ENCODE results near the gene SATL1.
"Not testable (repeated sequence)": the region's sequence is repeated elsewhere in the genome, so short reads cannot be mapped to it uniquely, and the experiment has no call there.

The SATL1 gene, protein sequence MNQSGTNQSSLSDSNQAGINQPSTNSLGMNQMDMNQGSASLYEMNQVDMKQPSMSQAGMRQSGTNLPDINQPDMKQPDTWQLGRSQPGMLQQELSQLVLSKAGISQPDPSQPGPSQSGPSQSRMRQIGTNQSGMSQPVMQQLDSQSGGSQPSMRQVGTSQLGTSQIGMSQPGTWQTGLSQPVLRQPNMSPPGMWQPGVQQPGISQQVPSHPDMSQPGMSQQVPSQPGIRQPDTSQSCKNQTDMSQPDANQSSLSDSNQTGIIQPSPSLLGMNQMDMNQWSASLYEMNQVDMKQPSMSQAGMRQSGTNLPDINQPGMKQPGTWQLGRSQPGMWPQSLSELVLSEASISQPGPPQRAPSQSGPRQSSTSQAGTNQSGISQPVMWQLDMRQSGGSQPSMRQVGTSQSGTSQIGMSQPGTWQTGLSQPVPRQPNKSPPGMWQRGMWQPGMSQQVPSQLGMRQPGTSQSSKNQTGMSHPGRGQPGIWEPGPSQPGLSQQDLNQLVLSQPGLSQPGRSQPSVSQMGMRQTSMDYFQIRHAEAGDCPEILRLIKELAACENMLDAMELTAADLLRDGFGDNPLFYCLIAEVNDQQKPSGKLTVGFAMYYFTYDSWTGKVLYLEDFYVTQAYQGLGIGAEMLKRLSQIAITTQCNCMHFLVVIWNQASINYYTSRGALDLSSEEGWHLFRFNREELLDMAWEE

GRCh38 chrX:85243761-85244449 lies at the start of gene SATL1, which contains the start of gene ZNF711:
Gene SATL1, minus strand, starts transcription at chrX:85243779. Its CDS starts 134,811 bp downstream, at chrX:85108968.
Gene ZNF711, plus strand, starts transcription at chrX:85243991. Its CDS starts 3,582 bp downstream, at chrX:85247573.
- DNase-seq, result peak; percentile 3

- DNase-seq, result no peak
Observed at GRCh38 chrX:85288992-85289723, 45.6 kb upstream of the SATL1 start.

DNA sequence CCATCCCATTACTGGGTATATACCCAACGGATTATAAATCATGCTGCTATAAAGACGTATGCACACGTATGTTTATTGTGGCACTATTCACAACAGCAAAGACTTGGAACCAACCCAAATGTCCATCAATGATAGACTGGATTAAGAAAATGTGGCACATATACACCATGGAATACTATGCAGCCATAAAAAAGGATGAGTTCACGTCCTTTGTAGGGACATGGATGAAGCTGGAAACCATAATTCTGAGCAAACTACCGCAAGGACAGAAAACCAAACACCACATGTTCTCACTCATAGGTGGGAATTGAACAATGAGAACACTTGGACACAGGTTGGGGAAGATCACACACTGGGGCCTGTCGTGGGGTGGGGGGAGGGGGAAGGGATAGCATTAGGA lies 41.7 kb upstream of the SATL1 start:
- not testable (repeated sequence) for DNase-seq

DNA sequence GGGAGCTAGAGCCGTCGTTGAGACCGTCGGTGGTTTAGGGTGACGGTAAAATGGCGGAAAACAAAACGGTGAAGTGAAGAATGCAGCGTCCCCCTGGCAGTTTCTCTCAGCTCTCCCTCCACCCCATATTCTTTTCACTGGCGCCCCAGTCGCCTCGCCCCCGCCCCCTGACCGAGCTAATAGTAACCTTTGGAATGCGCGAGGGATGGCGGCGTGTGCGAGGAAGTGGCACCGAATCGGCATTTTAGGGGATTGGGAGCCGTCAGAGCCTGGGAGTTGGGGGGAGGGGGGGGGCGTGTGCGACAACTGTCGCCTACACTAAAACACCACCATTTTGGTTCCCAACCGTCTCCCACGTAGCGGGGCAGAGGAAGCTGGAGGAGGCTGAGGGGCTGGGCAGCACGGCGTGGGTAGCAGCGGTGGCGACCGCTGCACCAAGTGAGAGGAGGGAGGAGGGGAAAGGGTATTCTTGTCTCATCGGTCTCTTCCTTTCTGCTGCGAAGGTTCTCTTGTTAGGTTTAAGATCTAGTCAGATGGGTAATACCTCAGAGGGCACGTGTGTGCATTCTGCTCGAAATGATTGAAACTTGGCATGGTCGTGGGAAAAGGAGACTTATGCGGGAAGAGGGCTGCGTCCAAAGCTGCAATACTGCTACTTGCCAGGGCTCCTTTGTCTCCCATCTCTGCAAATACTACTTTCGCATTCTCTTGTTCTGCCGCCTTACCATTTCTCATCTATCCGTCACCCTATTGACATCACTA lies 1.1 kb upstream of the SATL1 start:
- no peak for DNase-seq

- no peak for DNase-seq
Observed at GRCh38 chrX:85243155-85243554, 424 bp downstream of the SATL1 start.

- DNase-seq, result no peak
Observed at GRCh38 chrX:85223359-85223758, 20.2 kb downstream of the SATL1 start.

GRCh38 chrX:85221361-85221760 lies 22.2 kb downstream of the SATL1 start:
- no peak for DNase-seq

GRCh38 chrX:85215946-85216345 lies 27.6 kb downstream of the SATL1 start:
- no peak for DNase-seq

- DNase-seq, result no peak
Observed at GRCh38 chrX:85213792-85214530, 29.6 kb downstream of the SATL1 start.

DNA sequence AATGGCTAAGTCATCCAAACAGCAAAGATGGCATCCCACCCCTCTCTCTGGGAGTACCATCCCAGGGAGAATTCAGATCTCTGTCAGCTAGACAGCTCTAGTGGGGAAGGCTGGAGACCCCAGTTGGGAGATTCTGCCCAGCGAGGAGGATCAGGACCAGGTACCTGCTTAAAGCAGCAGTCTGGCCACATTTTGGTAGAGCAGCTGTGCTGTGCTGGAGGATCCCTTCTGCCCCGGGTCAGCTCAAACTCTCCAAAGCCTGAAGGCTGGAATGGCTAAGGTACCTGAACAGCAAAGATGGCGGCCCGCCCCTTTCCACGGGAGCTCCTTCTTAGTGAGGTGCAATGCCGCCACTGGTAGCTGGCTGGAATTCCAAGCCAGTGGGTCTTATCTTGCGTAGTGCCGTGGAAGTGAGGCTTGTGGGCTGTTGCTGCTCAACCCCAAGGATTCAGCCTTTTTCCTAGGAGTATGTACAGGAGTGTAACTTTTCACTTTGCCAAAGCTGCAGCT lies 40.1 kb downstream of the SATL1 start:
- no peak for DNase-seq

DNA sequence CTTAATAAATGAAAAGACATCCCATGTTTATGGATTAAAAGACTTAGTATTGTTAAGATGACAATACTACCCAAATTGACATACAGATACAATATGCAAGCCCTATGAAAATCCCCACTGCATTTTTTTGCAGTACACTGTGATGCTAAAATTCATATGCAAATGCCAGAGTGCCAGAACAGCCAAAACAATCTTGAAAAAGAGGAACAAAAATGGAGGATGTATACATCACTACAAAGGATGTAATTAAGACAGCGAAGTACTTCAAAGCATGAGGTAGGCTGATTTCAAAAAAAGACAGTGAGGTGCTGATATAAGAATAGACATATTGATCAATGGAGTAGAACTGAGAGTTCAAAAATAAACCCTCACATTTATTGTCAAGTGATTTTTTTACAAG lies 47.3 kb downstream of the SATL1 start:
- no peak for DNase-seq

DNA sequence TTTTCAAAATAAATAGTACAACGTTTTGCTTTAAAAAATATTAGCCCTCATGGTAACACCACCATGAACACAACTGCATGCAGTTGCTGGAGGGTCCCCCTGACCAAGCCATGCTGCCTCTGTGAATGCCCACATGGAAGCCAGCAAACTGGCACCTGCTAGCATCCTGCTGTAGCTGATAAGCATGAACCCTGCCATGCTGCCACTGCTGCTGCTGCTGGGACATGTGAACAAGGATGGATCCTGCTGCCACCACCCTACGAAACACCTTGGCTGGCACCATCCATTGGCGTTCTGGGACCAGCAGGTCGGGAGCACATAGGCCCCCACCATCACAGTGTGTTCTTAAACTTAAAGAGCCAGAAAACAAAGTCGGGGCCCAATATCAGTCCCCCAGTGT lies 83.9 kb downstream of the SATL1 start:
- DNase-seq, result no peak

- DNase-seq, result no peak
Observed at GRCh38 chrX:85140964-85141363, 102.6 kb downstream of the SATL1 start.

- no peak for DNase-seq
Observed at GRCh38 chrX:85139422-85139821, 104.2 kb downstream of the SATL1 start.

DNA sequence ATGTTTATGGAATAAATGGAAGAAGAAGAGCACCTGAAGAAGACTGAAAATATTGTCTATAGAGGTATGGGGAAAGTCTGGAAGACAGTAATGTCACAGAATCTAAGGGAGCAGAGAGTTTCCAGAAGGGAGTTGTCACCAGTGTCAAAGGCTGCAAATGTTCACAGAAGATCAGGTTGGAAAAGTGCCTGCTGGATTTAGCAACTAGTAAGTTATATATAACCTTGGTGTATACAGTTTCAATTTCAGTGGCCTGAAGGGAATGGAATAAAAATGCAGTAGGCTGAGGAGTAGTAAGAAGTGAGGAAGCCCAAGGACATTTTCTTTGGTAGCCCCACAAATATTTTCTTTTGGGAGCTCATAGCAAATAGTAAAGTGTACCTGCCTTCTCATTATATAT lies 107.2 kb downstream of the SATL1 start:
- no peak for DNase-seq

DNA sequence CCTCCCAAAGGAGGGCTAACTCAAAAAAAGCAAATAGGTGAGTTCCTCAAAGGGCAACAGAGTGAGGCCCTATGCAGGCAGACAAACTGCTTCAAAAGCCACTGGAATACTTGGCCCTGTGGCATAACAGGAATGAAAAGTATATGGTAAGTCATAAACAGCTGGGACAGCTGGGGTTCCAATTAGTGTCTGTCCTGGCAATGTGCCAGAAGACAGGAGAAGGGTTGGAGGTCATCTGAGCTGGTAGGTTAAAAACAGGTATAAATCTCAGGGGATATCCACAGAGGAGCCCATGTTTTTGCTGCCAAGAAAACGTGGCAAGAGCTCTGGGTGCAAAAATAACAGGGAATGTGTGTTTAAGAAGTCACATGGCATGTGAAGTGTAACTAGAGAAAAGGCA lies 128.3 kb downstream of the SATL1 start:
- DNase-seq, result no peak

- DNase-seq, result no peak
Observed at GRCh38 chrX:85114776-85115175, 128.8 kb downstream of the SATL1 start.

DNA sequence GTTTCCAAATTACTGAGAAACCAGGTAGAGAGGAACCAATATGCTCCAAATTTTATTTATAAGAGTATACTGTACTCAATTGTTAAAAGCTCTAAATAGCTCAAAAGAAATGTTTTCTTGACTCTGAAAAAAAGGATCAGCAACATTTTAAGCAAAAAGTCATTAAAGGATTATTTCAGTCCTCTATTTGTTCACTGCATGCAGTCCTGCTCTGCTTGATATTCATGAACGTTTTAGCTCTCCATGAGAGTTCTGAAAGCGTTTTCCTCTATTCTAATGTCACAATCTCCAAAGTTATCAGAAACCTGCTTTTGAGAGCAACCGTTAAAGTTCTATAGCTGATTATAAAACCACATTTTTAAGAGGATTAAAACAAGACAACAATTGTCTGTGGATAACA lies 129.4 kb downstream of the SATL1 start:
- DNase-seq, result no peak

- DNase-seq, result no peak
Observed at GRCh38 chrX:85113746-85114145, 129.8 kb downstream of the SATL1 start.

DNA sequence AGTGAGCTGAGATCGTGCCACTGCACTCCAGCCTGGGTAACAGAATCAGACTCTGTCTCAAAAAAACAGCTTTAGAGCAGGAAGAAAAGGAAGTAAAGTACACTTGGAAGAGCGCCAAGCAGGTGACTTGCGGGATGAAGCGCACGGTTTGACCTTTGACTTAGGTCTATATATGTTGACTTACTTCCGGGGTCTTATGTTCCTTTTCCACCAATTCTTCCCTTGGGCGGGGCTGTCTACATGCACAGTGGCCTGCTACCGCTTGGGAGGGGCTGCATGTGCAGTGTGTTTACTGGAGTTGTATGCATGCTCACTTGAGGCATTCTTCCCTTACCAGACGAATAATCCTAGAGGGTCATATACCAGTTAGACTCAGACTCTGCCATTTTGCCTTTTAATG lies 131.3 kb downstream of the SATL1 start:
- no peak for DNase-seq

GRCh38 chrX:85111347-85111746 lies 132.2 kb downstream of the SATL1 start:
- DNase-seq, result no peak
